Stimulated activated CD4-positive, alpha-beta T cell treated with anti-CD3 and anti-CD28 coated beads, Interleukin-12 subunit alpha, Interleukin-12 subunit beta, amount 100 ng/mL, for 4 hours (primary cell): ENCODE results near the gene MCC.

Experiments
- DNase-seq: peaks from one replicate; pipeline ENCODE4 v3.0.0-alpha.2; 2020

MCC gene

DNA sequence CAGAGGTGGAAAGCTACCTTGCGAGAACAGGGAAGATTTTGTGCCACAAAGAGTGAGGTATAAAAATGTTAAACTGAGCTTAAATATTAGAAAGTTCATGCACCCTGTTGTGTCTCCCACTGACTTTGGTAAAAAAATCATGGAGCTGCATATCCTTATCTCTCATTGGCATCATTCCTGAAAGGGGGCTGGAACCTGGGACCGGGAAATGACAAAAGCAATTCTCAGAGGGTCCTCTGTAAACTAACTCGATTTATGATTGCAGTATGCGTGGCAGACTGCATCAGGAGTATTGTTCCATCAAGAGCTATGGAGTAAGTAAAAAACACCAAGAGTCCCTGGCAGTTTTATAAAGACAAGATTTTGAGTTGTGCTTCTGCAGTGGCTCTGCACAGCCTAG lies 362.9 kb downstream of the MCC start:
- DNase-seq: no peak

DNA sequence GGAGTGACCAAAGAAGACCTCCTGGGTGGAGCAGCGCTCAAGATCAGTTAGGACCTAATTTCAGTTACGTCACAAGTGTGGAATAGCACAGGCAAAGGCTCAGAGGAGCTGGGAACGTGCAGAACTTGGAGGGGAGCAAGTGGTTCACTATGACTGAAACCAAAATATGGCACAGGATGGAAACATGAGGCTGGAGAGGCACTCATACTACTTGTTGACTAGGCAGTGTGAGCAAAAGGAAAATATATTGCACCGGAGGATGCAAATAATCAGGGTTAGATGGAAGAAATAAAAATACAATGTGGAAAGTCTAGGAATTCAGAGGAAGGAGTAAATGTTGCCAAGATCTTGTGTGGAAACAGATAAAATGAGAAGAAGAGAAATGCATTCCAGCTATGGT lies 363.3 kb downstream of the MCC start:
- DNase-seq: no peak

DNA sequence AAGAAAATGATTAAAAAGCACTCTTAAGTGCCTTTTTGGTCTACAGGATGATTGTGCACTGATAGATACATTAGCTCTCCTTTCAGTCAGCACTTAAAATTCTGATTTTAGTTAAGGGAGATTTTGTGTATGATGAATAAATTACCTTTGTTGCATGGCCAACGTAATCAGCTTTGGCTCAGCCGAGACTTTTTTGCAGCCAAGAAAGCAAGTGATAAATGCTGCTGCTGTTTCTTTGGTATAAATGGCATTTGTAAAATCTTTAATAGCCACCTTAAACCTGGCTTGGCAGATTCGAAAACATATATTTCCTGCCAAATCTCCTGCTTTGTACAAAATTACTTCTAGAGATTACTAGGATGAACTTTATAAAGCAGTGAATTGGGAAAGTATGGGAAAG lies 364.0 kb downstream of the MCC start:
- DNase-seq: no peak

DNA sequence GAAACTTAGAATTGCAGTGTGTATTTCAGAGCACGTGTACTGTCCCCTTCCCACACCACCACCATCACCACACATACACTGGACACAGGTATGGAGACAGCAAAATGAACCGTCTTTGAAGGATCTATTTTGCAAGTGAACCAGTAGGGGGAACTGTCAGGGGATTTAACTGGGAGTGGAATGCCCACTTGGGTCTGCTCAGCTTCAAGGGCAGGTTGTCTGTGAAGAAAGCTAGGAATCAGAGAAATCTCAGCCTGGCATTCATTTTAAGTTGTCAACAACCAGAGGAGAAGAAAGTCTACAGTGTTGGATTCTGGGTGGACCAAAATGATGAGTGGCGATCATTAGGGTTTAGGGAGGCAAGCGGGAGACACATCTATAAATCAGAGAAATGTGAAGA lies 364.6 kb downstream of the MCC start:
- DNase-seq: no peak

DNA sequence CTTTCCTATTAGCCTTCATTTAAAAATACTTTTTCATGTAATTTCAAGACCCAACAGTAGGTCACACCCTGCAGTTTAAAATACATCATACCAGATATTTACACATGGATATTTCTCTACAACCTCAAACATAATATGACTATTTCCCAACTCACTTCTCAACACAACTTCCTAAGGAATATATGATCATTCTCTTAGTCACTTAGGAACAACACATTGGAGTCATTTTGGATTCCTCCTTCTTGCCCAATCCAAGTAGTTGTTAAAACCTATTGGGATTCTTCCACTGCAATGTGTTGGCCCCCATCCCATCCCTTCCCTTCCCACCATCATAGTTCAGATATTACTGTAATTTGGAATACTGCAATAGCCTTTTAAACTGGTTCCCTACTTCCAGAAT lies 366.2 kb downstream of the MCC start:
- no peak for DNase-seq

DNA sequence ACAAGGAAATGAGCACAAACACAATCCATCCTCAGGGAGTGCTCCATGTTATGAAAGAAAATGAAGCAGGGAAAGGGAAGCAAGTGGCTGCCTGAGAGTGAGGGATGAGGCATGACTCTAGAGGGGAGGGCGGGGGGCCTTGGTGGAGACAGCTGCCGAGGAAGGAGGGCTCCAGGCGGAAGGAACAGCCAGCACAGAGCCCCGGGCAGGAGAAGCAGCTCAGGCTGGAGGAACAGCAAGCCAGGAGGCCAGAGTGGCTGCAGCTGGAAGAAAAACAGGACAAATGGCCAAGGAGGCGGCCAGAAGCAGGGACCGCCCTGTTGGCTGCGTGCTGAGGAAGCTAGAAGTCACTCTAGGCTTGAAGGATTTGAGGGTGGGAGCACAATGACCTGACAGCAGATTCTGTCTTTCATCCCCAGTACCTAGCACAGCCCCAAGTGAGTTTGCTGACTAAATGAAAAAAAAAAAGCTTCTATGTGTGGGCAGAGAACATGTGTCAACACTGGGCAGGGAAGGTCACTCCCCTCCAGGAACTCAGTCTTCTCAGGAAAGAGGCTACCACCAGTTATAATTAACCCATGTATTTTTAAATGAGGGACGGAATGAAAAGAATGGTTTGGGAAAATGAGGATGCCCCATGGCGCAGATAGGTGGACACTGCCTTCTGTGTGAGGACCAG lies 368.9 kb downstream of the MCC start:
- no peak for DNase-seq

DNA sequence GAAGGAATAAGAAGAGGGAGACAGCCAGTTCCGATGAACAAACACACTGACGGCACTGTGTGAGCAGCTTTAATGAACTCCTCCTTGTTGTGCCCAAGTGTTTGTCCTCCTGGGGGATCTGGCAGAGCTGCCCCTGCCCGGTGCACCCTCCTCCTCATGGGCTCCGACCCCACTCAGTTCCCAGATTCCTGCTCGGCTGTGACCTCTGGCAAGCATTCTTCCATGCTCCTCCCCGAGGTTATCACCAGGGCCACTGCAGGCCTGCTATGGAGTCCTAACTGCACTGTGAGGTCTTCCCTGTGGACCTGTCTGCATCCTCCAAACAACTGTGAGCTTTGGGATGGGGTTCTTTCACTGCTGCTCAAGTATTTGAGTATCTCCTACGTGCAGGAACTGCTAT lies 369.5 kb downstream of the MCC start:
- DNase-seq: no peak

DNA sequence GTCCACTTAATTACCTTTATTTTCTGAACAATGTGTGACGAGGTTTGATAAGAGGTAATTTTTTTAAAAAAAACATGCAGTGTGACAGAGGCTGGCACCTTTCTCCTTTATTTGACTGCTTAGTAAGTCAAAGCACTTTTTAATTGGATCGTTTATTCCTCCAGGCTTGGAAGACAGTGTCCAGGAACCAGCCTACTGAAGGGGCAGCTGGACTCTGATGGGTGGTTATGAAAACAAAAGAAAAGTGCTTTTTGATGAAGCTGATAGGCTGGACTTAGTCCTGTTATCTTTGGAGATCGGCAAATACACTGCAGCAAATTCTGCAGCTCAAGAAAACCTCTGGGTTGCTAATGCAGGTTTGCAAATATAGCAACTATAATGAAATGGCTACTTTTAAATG lies 370.0 kb downstream of the MCC start:
- no peak for DNase-seq

DNA sequence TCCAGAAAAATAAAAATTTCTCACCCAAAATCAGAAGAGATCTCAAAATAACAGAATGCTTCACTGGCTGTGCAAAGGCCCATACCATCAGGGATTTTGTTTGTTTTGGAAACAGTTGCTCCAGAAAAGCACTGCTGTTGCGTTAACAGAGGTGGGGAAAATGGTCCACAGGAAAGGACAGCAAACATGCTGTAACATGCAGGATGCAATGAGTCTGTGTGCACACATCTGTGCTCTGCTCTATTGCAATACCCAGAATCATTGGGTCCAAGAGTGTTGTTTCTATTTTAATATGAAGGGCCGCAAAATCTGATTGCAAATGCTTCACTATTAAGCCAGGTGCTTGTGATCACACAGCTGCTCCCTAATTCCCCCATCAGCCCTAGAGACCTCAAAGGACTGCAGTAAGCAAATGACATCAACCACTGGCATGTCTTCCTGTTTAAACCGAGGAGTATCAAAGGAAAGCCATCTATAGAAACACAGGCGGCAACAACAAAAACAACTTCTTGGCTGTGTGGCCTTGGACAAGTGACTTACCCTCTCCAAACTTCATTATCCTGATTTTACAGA lies 370.6 kb downstream of the MCC start:
- DNase-seq: no peak

DNA sequence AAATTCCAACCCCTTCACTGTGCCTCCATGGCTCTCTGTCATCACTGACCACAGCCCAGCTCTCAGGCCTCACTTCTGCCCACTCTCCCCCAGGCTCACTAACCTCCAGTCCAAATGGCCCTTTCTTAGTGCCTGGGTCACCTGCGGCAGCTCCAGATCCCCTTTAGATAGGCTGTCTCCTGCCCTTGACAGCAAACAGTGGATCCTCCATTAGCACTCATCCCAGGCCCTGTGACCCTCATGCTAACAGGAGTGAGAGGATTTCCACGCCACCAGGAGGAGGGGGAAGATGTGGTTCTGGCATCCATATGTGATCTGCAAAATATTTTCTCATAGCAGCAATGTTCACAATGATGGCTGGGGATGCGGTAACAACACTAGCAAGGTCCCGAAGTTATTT lies 372.3 kb downstream of the MCC start:
- no peak for DNase-seq

DNA sequence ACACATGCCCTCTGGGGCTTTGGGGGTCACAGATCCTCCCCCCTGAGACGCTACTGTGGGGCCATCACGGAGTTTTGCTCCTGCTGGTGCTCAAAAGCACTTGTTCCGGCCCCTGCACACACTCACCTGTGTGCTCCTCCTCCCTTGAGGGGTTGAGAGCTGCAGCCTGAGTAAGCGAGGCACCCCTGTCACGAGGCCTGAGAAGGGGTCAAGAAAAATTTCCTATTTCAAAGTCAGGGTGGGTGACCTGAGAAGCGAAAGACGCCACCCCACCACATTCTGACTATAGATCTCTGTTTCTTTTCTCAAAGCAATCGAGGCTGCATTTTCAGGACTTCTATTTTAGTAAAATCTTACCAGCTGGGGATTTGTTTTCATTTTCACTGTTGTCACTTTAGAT lies 373.2 kb downstream of the MCC start:
- DNase-seq: no peak

DNA sequence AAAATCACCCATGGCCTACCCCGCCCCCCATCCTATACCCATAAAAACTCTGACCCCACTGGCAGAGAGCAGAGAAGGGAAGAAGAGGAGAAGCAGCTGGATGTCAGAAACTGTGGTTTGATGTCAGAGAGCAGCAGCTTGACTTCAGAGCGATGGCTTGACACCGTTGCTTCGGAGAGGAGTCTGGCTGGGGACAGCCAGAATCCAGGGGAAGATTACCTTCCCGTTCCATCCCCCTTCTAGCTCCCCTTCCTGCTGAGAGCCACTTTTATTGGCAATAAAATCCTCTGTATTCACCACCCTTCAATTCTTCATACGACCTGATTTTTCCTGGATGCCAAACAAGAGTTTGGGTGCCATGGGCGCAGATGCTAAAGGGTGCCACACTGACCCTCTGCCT lies 373.7 kb downstream of the MCC start:
- DNase-seq: no peak

DNA sequence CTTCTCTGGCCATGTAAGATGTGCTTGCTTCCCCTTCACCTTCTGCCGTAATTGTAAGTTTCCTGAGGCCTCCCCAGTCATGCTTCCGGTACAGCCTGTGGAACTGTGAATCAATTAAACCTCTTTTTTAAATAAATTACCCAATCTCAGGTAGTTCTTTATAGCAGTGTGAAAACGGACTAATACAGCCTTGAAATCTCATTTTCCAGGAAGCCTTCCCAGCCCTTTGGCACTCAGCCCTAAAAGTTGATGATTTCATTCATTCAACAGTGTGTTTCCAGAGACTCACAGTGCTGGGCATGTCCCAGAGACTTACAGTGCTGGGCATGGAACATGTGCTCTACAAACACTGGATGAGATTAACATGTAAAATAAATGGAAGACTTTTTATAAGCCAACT lies 375.8 kb downstream of the MCC start:
- DNase-seq: no peak

DNA sequence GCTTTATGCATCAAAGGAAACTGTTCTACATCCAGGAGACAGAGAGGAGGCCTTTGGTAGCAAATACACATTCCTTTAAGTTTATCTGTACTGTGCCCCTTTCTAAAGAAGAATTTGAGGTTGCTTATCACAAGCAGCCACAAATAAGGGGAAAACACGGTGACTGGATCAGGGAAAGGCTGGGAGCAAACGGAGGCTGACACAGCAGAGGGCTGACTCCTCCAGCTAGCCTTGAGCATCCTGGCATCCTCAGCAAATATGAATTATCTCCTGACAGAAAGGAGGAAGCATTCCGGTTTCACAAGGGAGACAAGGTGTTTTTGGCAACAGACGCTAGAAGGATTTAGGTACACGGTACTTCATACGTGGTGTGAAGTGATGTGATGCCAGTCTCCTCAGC lies 378.1 kb downstream of the MCC start:
- no peak for DNase-seq

DNA sequence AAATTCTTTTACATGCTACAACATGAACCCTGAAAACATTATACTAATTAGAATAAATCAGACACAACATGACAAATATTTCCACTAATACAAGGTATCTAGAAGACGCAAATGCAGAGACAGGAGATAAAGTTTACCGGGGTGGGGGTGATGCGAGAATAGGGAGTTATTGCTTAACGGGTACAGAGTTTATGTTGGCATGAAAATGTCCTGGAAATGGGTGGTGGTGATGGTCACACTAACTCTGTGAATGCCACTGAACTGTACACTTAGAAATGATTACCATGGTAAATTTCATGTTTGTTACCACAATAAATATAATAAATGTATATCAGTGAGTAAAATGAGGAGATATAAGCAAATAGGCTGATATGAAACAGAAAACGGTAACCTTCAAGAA lies 378.9 kb downstream of the MCC start:
- DNase-seq: no peak

DNA sequence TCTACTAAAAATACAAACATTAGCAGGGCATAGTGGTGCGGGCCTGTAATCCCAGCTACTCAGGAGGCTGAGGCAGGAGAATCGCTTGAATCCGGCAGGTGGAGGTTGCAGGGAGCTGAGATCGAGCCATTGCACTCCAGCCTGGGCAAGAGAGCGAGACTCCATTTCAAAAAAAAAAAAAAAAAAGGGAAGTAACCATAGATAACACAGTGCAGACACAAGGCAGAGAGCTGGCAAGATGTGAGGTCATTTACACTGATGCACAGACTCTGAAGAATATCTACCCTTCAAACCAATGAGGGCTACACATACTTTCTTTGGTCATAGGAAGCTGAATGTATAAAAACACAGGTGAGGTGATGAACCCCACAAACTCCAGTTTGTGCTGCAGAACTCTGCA lies 379.8 kb downstream of the MCC start:
- DNase-seq: no peak

DNA sequence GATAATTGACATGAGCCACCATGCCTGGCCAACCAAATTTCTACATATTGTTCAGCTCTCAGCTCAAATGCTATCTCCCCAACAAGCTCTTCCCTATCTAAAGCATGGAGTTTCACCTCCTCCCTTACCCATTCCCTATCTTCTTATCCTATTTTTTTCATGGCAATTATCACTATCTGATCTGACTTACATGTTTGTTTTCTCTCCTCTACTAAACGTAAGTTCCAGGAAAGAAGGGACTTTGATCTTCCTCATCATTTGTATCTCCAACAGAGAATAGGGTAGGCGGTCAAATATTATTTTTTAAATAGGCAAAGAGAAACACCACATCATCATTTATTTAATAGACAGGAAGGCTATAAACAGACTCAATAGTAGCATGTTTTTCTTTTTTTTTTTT lies 381.4 kb downstream of the MCC start:
- DNase-seq: no peak

DNA sequence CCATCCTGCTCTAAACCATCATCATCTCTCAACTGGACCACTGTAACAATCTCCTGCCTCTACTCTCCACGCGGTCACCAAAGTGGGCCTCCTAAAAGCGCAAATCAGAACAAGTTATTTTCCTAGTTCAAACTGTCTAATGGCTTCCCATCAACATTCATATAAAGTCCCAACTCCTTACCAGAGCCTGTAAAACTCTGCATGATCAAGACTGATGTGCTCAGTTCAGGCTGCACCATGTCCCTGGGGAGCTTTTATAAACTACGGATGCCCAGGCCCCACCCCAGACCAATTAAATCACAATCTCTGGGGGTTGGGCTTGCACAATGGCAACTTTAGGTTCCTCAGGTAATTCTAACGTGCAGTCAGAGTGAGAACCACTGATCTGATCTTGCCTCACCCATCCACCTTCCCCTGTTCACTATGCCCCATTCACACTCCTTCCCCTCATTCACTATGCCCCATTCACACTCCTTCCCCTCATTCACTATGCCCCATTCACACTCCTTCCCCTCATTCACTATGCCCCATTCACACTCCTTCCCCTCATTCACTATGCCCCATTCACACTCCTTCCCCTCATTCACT lies 382.5 kb downstream of the MCC start:
- DNase-seq: no peak

DNA sequence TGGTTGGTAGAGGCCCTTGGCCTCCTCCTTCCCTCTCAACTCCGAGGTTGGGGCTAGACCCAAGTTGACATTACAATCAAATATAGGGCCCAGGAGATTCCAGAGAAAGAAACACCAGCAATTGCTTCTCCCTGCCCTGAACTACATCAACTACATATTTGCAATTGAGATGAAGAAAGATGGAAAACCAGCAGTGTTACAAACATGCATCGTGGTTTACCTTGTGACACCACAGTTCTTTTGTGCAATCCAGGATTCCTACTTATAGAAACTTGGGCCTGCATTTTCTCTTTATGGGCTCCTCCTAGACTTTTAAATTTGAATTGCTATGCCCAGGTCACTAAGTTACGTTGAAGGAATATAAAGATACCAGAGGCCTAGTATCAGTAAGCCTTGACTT lies 384.9 kb downstream of the MCC start:
- no peak for DNase-seq

DNA sequence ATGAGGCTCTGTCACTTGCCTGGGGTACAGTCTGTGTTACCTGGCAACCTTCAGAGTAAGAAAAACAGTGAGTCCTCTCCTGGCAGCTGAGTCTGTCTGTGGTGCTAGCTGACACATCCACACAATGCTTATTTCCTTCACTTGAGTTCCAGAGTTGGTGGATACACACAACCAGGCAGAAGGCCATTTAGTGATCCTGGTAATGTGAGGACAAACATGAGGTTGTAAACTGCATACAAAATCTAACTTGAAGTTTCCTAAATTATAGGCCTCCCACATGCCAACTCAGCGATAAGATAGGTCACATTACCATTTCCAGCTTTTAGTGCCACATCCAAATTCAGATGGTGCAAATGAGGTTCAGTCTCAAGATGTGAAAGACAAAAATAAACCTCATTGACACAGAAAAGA lies 386.1 kb downstream of the MCC start:
- no peak for DNase-seq

DNA sequence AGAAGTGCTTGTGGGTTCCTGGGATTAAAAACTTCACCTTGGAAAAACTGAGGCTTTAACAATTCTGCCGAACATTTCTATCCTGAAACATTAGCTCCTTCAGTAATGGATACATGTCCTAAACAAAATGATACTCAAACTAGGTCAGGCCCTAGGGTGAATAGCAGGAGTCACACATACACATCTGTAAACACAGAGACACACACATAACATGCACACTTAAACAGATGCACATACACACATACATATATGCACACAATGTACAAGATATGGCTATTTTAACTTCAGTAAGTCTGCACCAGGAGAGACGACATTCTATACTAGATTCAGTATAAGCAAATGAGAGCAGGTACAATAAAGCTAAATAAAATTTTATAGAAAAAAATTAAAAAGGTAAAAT lies 387.3 kb downstream of the MCC start:
- DNase-seq: no peak

DNA sequence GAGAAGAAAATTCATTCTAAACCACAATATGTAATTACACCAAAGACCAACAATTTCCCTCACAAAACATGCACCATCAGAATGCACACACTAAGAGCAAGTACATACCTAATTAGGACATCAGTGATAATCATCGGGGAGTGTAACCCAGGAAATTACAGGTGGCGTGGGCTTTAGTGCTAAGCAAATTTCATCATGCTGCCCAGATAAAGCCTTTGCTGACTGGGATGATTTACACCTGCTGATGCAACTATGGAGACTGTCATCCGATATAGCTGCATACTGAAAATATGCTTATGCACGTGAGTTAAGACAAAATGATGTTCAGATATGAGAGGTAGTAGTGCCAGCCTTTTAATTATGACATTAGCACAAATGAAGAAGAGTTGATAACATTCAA lies 388.4 kb downstream of the MCC start:
- no peak for DNase-seq

DNA sequence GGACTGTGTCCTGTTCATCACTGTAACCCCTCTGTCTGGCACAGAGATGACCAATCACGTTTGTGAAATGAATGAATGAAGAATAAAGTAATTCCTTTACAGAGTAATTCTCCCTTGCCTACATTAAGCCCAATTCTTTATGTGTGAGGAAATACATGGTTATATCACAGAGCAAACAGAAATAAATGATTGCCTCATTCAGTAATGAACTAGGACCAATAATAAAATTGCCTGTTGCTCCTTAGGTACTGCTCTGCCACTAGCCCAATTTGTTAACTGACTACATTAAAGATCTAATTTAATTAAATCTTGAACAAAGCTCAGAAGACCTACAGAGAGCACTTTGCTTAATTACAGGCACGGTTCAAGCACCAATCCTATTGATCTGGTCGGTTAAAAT lies 389.9 kb downstream of the MCC start:
- DNase-seq: no peak

DNA sequence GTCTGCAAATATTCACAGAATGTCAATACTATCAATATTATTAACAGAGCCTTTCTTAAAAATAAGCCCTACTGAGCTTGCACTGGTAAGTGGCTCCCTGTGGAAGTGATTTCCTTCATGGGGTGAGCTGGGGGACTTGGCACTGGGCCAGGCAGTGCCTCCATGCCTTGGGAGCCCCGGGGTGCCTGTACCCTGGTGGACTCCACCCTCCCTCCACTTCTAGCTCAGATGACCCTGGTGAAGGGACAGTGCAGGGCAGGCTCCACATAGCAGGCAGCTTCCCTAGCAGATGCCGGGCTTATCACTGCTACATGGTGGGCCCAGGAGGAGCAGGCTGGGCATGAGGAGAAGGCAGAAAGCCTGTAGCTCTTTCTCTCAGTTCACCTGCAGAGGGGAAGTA lies 392.4 kb downstream of the MCC start:
- DNase-seq: no peak

DNA sequence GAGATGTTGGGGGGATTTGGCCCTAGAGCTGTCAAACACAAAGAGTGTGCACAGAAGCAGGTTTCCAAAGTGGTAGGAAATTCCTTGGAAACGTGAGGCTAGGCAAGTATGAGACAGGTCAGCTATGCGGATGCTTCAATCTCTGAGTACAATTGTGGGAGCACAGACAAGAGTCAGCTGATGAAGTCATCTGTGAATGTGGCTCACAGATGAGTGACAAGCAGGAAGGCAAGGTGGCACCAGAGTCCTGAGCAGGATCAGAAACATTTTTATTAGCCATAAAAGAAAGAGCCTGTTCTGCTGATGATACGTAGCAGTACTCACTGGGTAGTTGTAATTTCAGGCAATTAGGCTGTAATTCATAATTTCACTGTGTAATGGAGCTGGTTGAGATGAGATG lies 394.7 kb downstream of the MCC start:
- no peak for DNase-seq
